ENCODE data around the gene ATP6AP2.
"Not testable (repeated sequence)": the region's sequence is repeated elsewhere in the genome, so short reads cannot be mapped to it uniquely, and the experiment has no call there.

Gene ATP6AP2

DNA sequence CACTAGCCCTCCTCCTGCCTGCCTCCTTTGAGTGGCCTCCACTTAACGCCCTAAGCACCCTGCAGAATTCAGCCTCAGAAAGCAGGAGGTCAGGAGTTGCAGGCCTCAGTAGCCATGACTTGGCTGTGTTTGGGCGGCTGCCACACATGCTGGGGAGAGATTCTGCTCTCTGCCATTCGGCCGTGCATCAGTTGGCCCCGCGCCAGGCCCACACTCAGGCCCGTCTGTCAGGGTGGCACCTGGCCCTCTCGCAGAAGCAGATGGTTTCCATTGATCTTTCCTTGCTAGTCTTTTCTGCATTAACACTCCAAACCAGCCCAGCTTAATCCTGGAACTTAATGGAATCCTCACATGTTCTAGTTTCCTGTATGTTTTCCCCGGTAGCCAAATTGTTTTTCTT is 30.7 kb upstream of the ATP6AP2 start:
- Histone ChIP-seq H3K4me3 (ENCODE audit: low read length) (no peak overlapping the region), H3K36me3 (ENCODE audit: insufficient read depth, low read depth, low read length) (no peaks in the 10 kb centered on the region), H3K27me3 (ENCODE audit: insufficient read depth, low read length) (no peaks in the 10 kb centered on the region), H3K9me3 (ENCODE audit: insufficient read depth, low read depth, low read length) (no peaks in the 10 kb centered on the region), H3K27ac (ENCODE audit: low read length) (no peak overlapping the region), H3K4me1 (ENCODE audit: insufficient read depth, low read length) (no peaks in the 10 kb centered on the region), H3K9ac (ENCODE audit: low read depth, low read length) (no peak overlapping the region)

DNA sequence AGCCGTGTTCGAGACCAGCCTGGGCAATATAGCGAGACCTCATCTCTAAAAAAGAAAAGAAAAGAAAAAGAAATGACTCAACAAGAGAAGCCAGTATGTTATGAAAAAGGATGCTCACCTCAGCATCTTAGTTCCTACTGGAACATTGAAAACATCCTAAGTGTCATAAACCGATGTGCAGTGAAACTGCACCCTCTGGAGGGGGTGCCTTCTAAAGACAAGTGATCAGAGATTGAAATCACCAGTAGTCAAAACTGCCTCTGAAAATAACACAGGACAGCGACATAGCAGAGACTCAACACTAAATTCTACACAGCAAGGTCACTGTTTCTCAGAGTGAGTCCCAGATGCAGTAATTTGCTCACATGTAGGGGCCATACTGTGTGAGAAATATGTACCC is 28.0 kb upstream of the ATP6AP2 start:
- Histone ChIP-seq H3K27me3 (ENCODE audit: insufficient read depth, low read length) (no peaks in the 10 kb centered on the region), H3K9ac (ENCODE audit: low read depth, low read length) (no peak overlapping the region), H3K4me1 (ENCODE audit: insufficient read depth, low read length) (no peaks in the 10 kb centered on the region), H3K4me3 (ENCODE audit: low read length) (no peak overlapping the region), H3K36me3 (ENCODE audit: insufficient read depth, low read depth, low read length) (no peaks in the 10 kb centered on the region), H3K27ac (ENCODE audit: low read length) (no peak overlapping the region), H3K9me3 (ENCODE audit: insufficient read depth, low read depth, low read length) (no peaks in the 10 kb centered on the region)

DNA sequence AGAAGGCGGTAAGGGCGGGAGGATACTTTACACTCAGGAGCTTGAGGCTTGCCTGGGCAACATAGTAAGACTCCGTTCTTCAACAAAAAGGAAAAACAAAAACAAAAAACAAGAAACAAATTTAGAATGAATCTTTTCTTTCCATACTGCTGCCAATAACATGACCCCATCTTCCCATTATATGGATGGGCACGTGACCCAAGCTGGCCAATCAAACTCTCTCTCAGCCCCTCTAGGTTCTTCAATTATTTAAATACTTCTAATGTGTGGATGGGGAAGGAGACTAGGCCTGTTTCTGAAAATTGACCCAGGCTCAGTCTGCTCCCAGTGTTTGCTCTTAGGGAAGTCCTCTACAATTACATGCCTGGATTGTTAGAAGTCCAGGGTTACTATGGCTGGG is 22.2 kb upstream of the ATP6AP2 start:
- no peak overlapping the region for H3K9ac ChIP-seq (ENCODE audit: low read depth, low read length)
- H3K4me1 ChIP-seq (ENCODE audit: insufficient read depth, low read length), result no peaks in the 10 kb centered on the region

DNA sequence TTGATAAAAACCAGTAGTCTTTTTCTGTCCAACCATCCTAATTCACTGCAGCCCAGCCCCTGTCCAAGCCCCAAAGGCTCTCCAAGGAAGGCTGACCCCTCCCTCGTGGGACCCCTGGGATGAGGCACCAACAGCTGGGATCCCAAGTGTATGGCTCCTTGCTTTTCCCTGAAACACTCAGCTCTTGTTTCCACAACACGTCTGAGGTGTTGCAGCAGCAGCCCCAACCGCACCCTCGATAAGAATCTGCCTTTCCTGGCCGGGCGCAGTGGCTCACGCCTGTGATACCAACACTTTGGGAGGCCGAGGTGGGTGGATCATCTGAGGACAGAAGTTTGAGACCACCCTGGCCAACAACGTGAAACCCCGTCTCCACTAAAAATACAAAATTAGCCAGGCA is 17.0 kb upstream of the ATP6AP2 start:
- no peaks in the 10 kb centered on the region for H3K27me3 ChIP-seq (ENCODE audit: insufficient read depth, low read length)
- no peaks in the 10 kb centered on the region for H3K9me3 ChIP-seq (ENCODE audit: insufficient read depth, low read depth, low read length)
- H3K27ac ChIP-seq (ENCODE audit: low read length), result no peak overlapping the region
- no peaks in the 10 kb centered on the region for H3K36me3 ChIP-seq (ENCODE audit: insufficient read depth, low read depth, low read length)
- H3K4me3 ChIP-seq (ENCODE audit: low read length), result no peak overlapping the region
- H3K9ac ChIP-seq (ENCODE audit: low read depth, low read length), result no peak overlapping the region
- H3K4me1 ChIP-seq (ENCODE audit: insufficient read depth, low read length), result no peaks in the 10 kb centered on the region

More for the DNA sequence above, 22.2 kb upstream of the ATP6AP2 start:
- Histone ChIP-seq H3K36me3 (ENCODE audit: insufficient read depth, low read depth, low read length) (no peaks in the 10 kb centered on the region), H3K27me3 (ENCODE audit: insufficient read depth, low read length) (no peaks in the 10 kb centered on the region), H3K9me3 (ENCODE audit: insufficient read depth, low read depth, low read length) (no peaks in the 10 kb centered on the region), H3K4me3 (ENCODE audit: low read length) (no peak overlapping the region), H3K27ac (ENCODE audit: low read length) (no peak overlapping the region)

DNA sequence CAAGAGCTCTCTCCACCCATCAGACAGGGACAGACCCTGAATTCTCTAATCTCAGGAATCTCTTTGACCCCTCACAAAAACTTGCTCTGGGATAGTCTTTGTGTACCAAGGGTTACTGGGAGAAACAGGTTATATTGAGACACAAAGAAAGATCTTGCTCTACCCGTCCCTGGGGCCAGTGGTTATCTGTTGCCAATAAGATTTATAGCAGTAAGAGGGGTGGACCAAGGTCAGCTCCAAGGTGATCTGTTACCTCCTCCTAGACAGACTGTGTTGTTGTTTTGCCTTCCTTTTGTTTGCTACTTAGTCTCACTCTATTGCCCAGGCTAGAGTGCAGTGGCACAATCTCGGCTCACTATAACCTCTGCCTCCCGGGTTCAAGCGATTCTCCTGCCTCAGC is 16.3 kb upstream of the ATP6AP2 start:
- H3K9me3 ChIP-seq (ENCODE audit: insufficient read depth, low read depth, low read length), result no peaks in the 10 kb centered on the region
- H3K27me3 ChIP-seq (ENCODE audit: insufficient read depth, low read length), result no peaks in the 10 kb centered on the region
- no peak overlapping the region for H3K27ac ChIP-seq (ENCODE audit: low read length)
- H3K36me3 ChIP-seq (ENCODE audit: insufficient read depth, low read depth, low read length), result no peaks in the 10 kb centered on the region
- no peaks in the 10 kb centered on the region for H3K4me1 ChIP-seq (ENCODE audit: insufficient read depth, low read length)
- H3K9ac ChIP-seq (ENCODE audit: low read depth, low read length), result no peak overlapping the region
- no peak overlapping the region for H3K4me3 ChIP-seq (ENCODE audit: low read length)

DNA sequence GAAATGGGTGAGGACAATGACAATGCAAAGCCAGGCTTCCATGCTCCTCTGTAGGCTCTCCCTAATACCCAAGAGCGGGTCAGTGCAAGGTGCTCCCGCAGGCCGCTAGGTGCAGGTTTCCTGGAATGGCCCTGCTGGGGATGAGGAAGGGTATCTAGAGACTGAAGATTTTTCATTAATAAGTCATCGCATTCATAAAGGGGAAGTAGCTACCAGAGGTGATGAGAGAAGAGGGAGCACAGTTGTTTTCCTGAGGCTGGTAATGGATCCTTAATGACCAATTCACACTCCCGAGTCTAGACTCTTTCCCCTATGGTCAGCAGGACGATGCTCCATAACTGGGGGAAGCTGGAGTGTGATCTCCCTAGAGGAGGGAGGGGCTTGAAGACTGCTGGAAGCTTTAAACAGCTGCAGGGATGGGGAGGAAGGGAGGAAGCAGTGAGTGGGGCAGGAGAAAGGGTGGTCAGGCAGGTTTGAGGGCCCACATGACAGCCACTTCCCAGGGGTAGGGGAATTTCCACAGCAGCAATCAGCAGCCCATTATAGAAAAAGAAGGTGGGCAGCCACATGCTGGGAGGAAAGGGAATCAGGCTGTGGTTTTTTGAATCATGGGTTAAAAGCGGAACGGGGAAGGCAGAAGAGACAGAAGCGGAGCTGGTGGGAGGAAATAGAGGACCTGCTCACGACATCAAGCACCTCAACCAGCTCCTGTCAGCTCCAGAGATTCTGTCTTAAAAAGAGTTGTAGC is 10.2 kb upstream of the ATP6AP2 start:
- no peak overlapping the region for H3K4me3 ChIP-seq (ENCODE audit: low read length)
- no peaks in the 10 kb centered on the region for H3K36me3 ChIP-seq (ENCODE audit: insufficient read depth, low read depth, low read length)
- no peaks in the 10 kb centered on the region for H3K4me1 ChIP-seq (ENCODE audit: insufficient read depth, low read length)
- no peaks in the 10 kb centered on the region for H3K9me3 ChIP-seq (ENCODE audit: insufficient read depth, low read depth, low read length)
- no peak overlapping the region for H3K27ac ChIP-seq (ENCODE audit: low read length)
- H3K9ac ChIP-seq (ENCODE audit: low read depth, low read length), result no peak overlapping the region
- no peaks in the 10 kb centered on the region for H3K27me3 ChIP-seq (ENCODE audit: insufficient read depth, low read length)

DNA sequence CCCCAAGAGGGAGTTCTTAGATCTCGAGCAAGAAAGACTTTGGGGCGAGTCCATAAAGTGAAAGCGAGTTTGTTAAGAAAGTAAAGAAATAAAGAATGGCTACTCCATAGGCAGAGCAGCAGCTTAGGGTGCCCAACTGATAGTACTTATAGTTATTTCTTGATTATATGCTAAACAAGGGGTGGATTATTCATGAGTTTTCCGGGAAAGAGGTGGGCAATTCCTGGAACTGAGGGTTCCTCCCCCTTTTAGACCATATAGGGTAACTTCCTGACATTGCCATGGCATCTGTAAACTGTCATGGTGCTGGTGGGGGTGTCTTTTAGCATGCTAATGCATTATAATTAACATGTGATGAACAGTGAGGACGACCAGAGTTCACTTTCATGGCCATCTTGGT is 9.6 kb upstream of the ATP6AP2 start:
- H3K9me3 ChIP-seq (ENCODE audit: insufficient read depth, low read depth, low read length); H3K9ac ChIP-seq (ENCODE audit: low read depth, low read length); H3K27me3 ChIP-seq (ENCODE audit: insufficient read depth, low read length); H3K36me3 ChIP-seq (ENCODE audit: insufficient read depth, low read depth, low read length); H3K4me3 ChIP-seq (ENCODE audit: low read length); H3K27ac ChIP-seq (ENCODE audit: low read length); H3K4me1 ChIP-seq (ENCODE audit: insufficient read depth, low read length): not testable (repeated sequence)

DNA sequence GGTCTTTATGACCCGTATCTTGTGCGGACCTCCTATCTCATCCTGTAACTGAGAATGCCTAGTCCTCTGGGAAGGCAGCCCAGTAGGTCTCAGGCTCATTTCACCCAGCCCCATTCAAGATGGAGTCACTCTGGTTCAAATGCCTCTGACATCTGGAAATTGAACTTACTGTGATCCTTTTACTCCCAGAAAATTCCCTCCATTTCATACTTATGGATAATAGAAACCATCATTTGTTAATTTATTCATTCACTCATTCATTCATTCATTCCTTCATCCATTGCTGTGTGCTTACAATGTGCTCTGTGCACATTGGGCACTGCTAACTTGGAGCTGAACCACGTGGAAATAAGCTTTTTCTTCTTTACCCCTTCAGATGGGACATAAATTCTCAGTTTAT is 9.2 kb upstream of the ATP6AP2 start:
- H3K9me3 ChIP-seq (ENCODE audit: insufficient read depth, low read depth, low read length), result no peaks in the 10 kb centered on the region
- H3K36me3 ChIP-seq (ENCODE audit: insufficient read depth, low read depth, low read length), result no peaks in the 10 kb centered on the region
- H3K27ac ChIP-seq (ENCODE audit: low read length), result no peak overlapping the region
- no peak overlapping the region for H3K9ac ChIP-seq (ENCODE audit: low read depth, low read length)
- no peaks in the 10 kb centered on the region for H3K4me1 ChIP-seq (ENCODE audit: insufficient read depth, low read length)
- H3K27me3 ChIP-seq (ENCODE audit: insufficient read depth, low read length), result no peaks in the 10 kb centered on the region
- H3K4me3 ChIP-seq (ENCODE audit: low read length), result no peak overlapping the region

DNA sequence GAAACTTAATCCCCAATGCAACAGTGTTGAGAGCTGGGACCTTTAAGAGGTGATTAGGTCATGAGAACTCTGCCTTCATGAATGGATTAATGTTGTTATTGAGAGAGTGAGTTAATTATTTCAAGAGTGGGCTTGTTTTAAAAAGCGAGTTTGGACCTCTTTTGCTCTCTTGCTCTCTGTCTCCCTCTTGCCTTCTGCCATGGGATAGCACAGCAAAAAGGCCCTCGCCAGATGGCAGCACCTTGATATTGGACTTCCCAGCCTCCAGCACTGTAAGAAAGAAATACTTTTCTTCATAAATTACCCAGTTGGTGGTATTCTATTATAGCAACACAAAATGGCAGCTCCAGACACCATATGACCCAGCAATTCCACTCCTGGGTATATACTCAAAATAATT is 7.0 kb upstream of the ATP6AP2 start:
- Histone ChIP-seq H3K4me3 (ENCODE audit: low read length) (no peak overlapping the region), H3K9me3 (ENCODE audit: insufficient read depth, low read depth, low read length) (no peaks in the 10 kb centered on the region), H3K27me3 (ENCODE audit: insufficient read depth, low read length) (no peaks in the 10 kb centered on the region), H3K9ac (ENCODE audit: low read depth, low read length) (no peak overlapping the region), H3K36me3 (ENCODE audit: insufficient read depth, low read depth, low read length) (no peaks in the 10 kb centered on the region), H3K4me1 (ENCODE audit: insufficient read depth, low read length) (no peaks in the 10 kb centered on the region), H3K27ac (ENCODE audit: low read length) (no peak overlapping the region)

DNA sequence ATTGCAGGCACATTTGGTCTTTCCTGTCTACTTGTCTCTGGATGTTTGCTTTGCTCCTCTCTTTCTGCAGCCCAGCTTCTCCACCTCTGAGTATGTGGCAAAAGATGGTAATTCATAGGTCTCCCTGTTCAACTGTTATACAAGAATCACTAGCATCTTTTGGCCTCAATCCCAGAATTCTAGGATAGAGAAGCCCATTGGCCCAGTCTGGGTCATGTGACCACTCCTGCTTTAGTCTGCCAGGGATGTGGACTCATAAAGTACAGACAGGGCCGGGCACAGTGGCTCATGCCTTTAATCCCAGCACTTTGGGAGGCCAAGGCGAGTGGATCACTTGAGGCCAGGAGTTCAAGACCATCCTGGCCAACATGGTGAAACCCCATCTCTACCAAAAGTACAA is 5.4 kb upstream of the ATP6AP2 start:
- not testable (repeated sequence) for H3K9ac ChIP-seq (ENCODE audit: low read depth, low read length); H3K9me3 ChIP-seq (ENCODE audit: insufficient read depth, low read depth, low read length); H3K36me3 ChIP-seq (ENCODE audit: insufficient read depth, low read depth, low read length); H3K4me3 ChIP-seq (ENCODE audit: low read length); H3K4me1 ChIP-seq (ENCODE audit: insufficient read depth, low read length); H3K27ac ChIP-seq (ENCODE audit: low read length); H3K27me3 ChIP-seq (ENCODE audit: insufficient read depth, low read length)

DNA sequence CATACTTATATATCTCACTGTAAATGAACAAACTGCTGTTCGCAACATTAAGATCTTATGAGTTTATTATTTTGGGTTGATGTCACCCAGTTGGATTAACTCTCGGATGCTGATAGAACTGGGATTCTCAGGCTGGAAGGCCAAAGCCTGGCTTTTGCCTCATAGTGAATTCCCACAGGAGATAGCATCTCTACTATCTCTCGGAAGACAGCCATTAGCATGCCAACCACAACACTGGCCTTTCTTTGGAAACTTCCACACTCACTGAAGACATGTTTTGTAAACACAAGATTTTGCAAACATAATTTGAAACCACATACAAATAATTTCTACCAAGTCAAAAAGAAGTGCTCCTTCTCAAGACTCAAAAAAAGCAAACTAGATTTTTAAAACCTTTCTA is 4.5 kb upstream of the ATP6AP2 start:
- Histone ChIP-seq H3K9me3 (ENCODE audit: insufficient read depth, low read depth, low read length) (no peaks in the 10 kb centered on the region), H3K9ac (ENCODE audit: low read depth, low read length) (no peak overlapping the region), H3K27me3 (ENCODE audit: insufficient read depth, low read length) (no peaks in the 10 kb centered on the region), H3K4me1 (ENCODE audit: insufficient read depth, low read length) (no peaks in the 10 kb centered on the region), H3K27ac (ENCODE audit: low read length) (no peak overlapping the region), H3K4me3 (ENCODE audit: low read length) (no peak overlapping the region), H3K36me3 (ENCODE audit: insufficient read depth, low read depth, low read length) (no peaks in the 10 kb centered on the region)

DNA sequence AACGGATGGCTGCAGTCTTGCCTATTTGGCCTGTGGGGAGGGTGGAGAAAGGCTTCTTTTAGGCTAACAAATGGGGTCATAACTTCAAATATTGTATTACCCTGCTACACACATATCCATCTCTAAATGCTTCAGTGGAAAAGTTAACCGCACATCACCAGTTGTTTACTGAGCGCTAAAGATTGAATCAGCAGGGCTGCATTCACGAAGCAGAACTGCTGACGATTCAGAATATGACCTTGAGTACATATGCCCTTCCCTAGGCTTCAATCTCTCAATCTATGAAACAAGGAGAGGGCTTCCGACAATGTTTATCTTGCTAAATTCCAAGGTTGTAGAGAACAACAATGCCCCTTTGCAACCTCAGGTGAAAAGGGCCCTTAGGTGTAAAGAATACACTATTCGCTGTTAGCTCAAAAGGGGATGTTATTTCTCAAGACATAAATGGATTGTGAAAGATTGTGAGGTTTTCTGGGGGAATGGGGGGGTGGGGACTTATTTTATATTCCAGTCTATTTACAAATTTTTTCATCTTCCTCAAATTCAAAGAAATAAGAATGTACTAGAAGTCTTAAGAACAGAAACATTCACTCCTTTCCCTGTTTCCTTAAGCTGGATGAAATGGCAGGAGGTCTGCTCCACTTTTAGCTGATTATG is 2.6 kb upstream of the ATP6AP2 start:
- Histone ChIP-seq H3K27ac (ENCODE audit: low read length) (no peak overlapping the region), H3K4me1 (ENCODE audit: insufficient read depth, low read length) (no peaks in the 10 kb centered on the region), H3K9me3 (ENCODE audit: insufficient read depth, low read depth, low read length) (no peaks in the 10 kb centered on the region), H3K36me3 (ENCODE audit: insufficient read depth, low read depth, low read length) (no peaks in the 10 kb centered on the region), H3K27me3 (ENCODE audit: insufficient read depth, low read length) (no peaks in the 10 kb centered on the region), H3K4me3 (ENCODE audit: low read length) (no peak overlapping the region), H3K9ac (ENCODE audit: low read depth, low read length) (no peak overlapping the region)

Data from iPS-20b (cell line).